Gastroesophageal sphincter (tissue), 4 donors: ENCODE measurements around the gene ETV6. TPM values are rescaled to one million over a fixed set of nuclear protein-coding genes. Genes with fewer than 3 reads are reported as not detected.
"Not testable (repeated sequence)": the region's sequence is repeated elsewhere in the genome, so short reads cannot be mapped to it uniquely, and the experiment has no call there.

Experiments
- ATAC-seq: fragments of 150-250 bp; one replicate; pipeline ENCODE4 v1.9.1; 2016; ENCODE audit warnings: mild to moderate bottlenecking, moderate library complexity
- H3K27ac ChIP-seq, 4 donors: fragments of 200-600 bp; sonication (generic) in 3 of 4; 1 replicate in 3 of 4; 2 replicates in 1 of 4; pipeline ENCODE4 v1.5.1; 2016 to 2019
- H3K27me3 ChIP-seq: fragments of 200-600 bp; sonication (generic); one replicate; pipeline ENCODE4 v1.5.1; 2019
- H3K36me3 ChIP-seq, 2 donors: fragments of 200-600 bp; sonication (generic); one replicate each; pipeline ENCODE4 v1.5.1; 2019; ENCODE audit warnings: control low read depth in 1 of 2
- H3K4me1 ChIP-seq, 3 donors: fragments of 200-600 bp; sonication (generic); 1 replicate in 2 of 3; 2 replicates in 1 of 3; pipeline ENCODE4 v1.5.1; 2016 to 2019; ENCODE audit warnings: control low read depth in 2 of 3
- H3K4me3 ChIP-seq, 2 donors: fragments of 200-600 bp; sonication (generic); one replicate each; pipeline ENCODE4 v1.5.1; 2019; ENCODE audit warnings: mild to moderate bottlenecking in 1 of 2, moderate library complexity in 1 of 2
- H3K9me3 ChIP-seq, 3 donors: fragments of 200-600 bp; sonication (generic); one replicate each; pipeline ENCODE4 v1.5.1; 2017 to 2019; ENCODE audit warnings: control low read depth in 2 of 3
- EP300 ChIP-seq: sonication (generic); formaldehyde crosslinking; IDR thresholded peaks from one replicate; pipeline ENCODE4 v1.6.1; 2017; ENCODE audit warnings: antibody characterized with exemption, mild to moderate bottlenecking
- POLR2A ChIP-seq, 2 donors: fragments of 450-650 bp; IDR thresholded peaks; one replicate each; pipeline ENCODE4 v1.6.1; 2017; ENCODE audit warnings: antibody characterized with exemption in 2 of 2, mild to moderate bottlenecking in 2 of 2, moderate library complexity in 1 of 2
- POLR2AphosphoS5 ChIP-seq: sonication (generic); formaldehyde crosslinking; IDR thresholded peaks from one replicate; pipeline ENCODE4 v1.6.1; 2017; ENCODE audit warnings: antibody characterized with exemption
- WGBS, 2 donors: methylation state at CpG; one replicate each; pipeline ENCODE4 v1.1.5; 2018; ENCODE audit warnings: low coverage in 1 of 2; 5-methylcytosine and 5-hydroxymethylcytosine counted together
- total RNA-seq, 4 donors: library from RNA; depleted of rRNA; stranded (reverse); fragments of >200 nt; gene quantifications; one replicate each; pipeline ENCODE4 v1.1.0, GENCODE V29; 2016
- TF ChIP-seq, protein P1 (sequence below), 4 experiments: fragments of 200-600 bp in 2 of 4; fragments of 450-650 bp in 2 of 4; sonication (generic) in 1 of 4; IDR thresholded peaks; one replicate each; pipeline ENCODE4 v1.5.1; 2017 to 2019; ENCODE audit warnings: antibody characterized with exemption in 4 of 4, mild to moderate bottlenecking in 2 of 4, moderate library complexity in 2 of 4

Gene ETV6
- total RNA-seq, 4 donors from 2014 or later: 18.7 to 30.1 (median 21.1) TPM

DNA sequence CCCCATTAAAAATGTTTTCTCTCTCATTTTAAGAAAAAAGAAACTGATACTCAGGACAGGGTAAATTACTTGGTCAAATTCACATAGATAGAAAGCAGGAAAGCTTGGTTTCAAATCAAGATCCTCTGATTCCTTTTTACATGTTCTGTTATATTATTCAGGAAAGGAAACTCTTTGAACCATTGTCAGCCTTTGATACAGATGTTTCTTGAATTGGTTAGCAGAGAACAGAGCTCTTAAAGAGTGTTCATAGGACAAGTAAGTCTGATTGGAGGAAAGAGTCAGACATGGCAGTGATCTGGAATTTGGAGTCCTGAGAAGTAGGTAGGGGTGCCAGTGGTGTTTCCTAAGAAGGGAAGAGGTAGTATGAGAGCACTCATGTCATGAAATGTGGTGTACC, 256.1 kb downstream of the ETV6 start:
- TF ChIP-seq EP300 (no peak), POLR2AphosphoS5 (no peak), POLR2A (IDR thresholded peaks at IDR 0.05) (no peak)
- TF ChIP-seq, protein P1, sequence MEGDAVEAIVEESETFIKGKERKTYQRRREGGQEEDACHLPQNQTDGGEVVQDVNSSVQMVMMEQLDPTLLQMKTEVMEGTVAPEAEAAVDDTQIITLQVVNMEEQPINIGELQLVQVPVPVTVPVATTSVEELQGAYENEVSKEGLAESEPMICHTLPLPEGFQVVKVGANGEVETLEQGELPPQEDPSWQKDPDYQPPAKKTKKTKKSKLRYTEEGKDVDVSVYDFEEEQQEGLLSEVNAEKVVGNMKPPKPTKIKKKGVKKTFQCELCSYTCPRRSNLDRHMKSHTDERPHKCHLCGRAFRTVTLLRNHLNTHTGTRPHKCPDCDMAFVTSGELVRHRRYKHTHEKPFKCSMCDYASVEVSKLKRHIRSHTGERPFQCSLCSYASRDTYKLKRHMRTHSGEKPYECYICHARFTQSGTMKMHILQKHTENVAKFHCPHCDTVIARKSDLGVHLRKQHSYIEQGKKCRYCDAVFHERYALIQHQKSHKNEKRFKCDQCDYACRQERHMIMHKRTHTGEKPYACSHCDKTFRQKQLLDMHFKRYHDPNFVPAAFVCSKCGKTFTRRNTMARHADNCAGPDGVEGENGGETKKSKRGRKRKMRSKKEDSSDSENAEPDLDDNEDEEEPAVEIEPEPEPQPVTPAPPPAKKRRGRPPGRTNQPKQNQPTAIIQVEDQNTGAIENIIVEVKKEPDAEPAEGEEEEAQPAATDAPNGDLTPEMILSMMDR (IDR thresholded peaks at IDR 0.05): no peak
- no peaks in the 10 kb centered on the region for H3K36me3 ChIP-seq
- H3K27ac ChIP-seq: no peak overlapping the region
- H3K9me3 ChIP-seq: peaks cover 0 to 24% (median 0%) of the 10 kb centered on the region in 3 donors
- no peaks in the 10 kb centered on the region for H3K27me3 ChIP-seq
- no peaks in the 10 kb centered on the region for H3K4me1 ChIP-seq
- no peak overlapping the region for H3K4me3 ChIP-seq
- no peak for ATAC-seq

DNA sequence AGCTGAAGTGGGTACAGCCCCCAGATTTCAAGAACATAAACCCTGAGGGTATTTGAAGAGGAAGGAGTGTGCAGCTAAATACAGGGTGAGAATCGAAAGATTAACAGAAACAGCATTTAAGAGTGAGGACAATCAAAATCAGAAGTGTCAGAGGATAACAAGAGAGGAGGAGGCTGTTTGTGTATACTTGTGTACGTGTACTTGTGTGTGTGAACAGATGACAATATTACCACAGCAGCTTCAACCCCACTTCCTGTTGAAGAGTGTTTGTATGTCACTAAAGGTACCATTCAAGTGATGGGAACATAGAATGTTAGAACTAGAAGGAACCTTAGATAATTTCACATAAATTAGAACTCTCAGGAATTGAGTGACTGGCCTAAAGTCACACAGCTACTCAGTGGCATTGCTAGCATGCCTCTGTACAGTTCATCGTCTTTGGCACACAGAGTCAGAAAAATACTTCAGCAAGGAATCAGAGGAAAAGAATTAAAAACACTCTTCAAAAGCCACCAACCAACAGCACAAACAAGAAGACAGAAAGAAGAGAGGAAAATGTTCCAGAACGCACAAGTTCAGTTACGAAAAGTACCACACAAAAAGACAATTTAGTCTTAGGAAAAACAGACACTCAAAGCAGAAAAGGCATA, 256.9 kb downstream of the ETV6 start:
- H3K27me3 ChIP-seq: no peaks in the 10 kb centered on the region
- H3K9me3 ChIP-seq: peaks cover 0 to 24% (median 0%) of the 10 kb centered on the region in 3 donors
- H3K27ac ChIP-seq: no peak overlapping the region
- no peak for TF ChIP-seq EP300
- TF ChIP-seq, protein P1 (IDR thresholded peaks at IDR 0.05): no peak
- H3K4me1 ChIP-seq: no peaks in the 10 kb centered on the region
- no peak for ATAC-seq
- no peak overlapping the region for H3K4me3 ChIP-seq
- H3K36me3 ChIP-seq: no peaks in the 10 kb centered on the region
- WGBS, 2 donors: 60 to 85% methylated on average over 4 to 5 of the region's 5 CpGs

DNA sequence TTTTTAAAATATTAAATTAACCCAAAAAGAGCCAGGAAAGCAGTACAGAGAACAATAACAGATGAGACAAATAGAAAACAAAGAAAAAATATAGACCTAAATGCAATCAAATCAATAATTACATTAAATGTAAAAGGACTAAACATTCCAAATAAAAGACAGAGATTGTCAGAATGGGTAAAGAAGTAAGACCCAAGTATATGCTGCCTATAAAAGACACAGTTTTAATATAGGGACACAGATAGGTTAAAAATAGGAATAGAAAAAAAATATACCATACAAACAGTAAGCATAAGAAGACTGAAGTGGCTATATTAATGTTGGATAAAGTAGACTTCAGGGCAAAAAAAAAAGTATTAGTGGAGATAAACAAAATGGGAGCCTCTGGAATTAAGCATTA, 258.2 kb downstream of the ETV6 start:
- Histone ChIP-seq H3K27me3 (no peaks in the 10 kb centered on the region), H3K27ac (no peak overlapping the region), H3K4me1 (no peaks in the 10 kb centered on the region), H3K4me3 (no peak overlapping the region), H3K9me3 (peaks cover 0 to 24% (median 0%) of the 10 kb centered on the region in 3 donors), H3K36me3 (no peaks in the 10 kb centered on the region)
- no peak for TF ChIP-seq POLR2A (IDR thresholded peaks at IDR 0.05)
- TF ChIP-seq, protein P1 (IDR thresholded peaks at IDR 0.05): no peak
- TF ChIP-seq EP300: no peak
- TF ChIP-seq POLR2AphosphoS5: no peak
- ATAC-seq: no peak

DNA sequence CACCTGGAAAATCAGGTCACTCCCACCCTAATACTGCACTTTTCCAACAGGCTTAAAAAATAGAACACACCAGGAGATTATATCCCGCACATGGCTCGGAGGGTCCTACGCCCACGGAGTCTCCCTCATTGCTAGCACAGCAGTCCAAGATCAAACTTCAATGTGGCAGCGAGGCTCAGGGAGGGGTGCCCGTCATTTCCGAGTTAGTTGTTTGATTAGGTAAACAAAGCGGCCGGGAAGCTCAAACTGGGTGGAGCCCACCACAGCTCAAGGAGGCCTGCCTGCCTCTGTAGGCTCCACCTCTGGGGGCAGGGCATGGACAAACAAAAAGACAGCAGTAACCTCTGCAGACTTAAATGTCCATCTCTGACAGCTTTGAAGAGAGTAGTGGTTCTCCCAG, 259.9 kb downstream of the ETV6 start:
- not testable (repeated sequence) for ATAC-seq, H3K27ac ChIP-seq, H3K4me1 ChIP-seq, H3K36me3 ChIP-seq, H3K4me3 ChIP-seq, H3K27me3 ChIP-seq
- H3K9me3 ChIP-seq: peaks cover 0 to 24% (median 0%) of the 10 kb centered on the region in 3 donors
- WGBS, 2 donors: 50 to 96% methylated on average over 2 to 4 of the region's 9 CpGs

DNA sequence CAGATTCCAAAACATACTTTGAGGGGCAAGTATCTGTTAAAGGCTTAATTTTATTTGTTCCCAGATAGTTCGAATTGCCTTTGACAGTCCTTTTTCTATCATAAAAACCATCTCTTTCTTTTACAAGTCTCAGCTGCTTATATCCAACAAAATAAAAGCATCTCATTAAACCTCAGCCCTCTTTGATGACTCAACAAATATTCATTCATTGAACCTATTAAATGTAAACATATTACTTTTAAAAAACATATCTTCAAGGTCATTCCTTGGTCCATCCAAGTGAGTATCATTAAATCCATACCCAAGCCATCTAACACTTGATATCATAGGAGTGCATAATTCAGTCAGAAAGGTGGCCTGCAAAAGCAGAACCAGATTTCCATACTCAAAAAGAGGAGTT, 266.6 kb downstream of the ETV6 start:
- Histone ChIP-seq H3K9me3 (no peaks in the 10 kb centered on the region), H3K4me1 (no peaks in the 10 kb centered on the region), H3K27ac (no peak overlapping the region), H3K36me3 (no peaks in the 10 kb centered on the region), H3K27me3 (no peaks in the 10 kb centered on the region), H3K4me3 (no peak overlapping the region)
- ATAC-seq: no peak
- 92 to 100% methylated on average over 1 of the region's 1 CpG for WGBS, 2 donors
- TF ChIP-seq EP300 (no peak), POLR2AphosphoS5 (no peak), POLR2A (IDR thresholded peaks at IDR 0.05) (no peak)
- TF ChIP-seq, protein P1 (IDR thresholded peaks at IDR 0.05): no peak
